GM21515 (cell line): Measurements from ENCODE around the gene MICAL3.
A peak's percentile ranks its signal among the peaks of the same experiment; 100 is the strongest.
"Not testable (repeated sequence)": the region's sequence is repeated elsewhere in the genome, so short reads cannot be mapped to it uniquely, and the experiment has no call there.

Source experiments
- ATAC-seq: cut with Tn5 transposase; IDR thresholded peaks from one replicate; pipeline ENCODE4 v1.9.1; 2021; ENCODE audit not compliant: unreplicated experiment

Gene MICAL3

DNA sequence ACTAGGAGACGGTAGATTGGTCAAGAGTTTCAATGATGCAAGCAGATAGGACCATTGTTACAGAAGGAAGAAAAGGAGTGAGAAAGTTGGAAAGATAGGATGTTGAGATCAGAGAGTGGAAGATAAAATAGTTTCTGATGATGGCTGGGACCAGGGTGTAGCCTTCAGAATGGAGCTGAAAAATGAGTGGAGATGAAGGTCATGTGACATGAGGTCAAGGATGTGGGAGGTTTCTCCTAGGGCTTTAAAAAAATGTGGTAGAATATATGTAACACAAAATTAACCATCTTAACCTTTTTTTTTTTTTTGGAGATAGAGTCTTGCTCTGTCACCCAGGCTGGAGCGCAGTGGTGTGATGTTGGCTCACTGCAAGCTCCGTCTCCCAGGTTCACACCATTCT lies 35.1 kb upstream of the MICAL3 start:
- no peak for ATAC-seq

GRCh38 chr22:18059094-18059417 lies 34.7 kb upstream of the MICAL3 start:
- no peak for ATAC-seq

DNA sequence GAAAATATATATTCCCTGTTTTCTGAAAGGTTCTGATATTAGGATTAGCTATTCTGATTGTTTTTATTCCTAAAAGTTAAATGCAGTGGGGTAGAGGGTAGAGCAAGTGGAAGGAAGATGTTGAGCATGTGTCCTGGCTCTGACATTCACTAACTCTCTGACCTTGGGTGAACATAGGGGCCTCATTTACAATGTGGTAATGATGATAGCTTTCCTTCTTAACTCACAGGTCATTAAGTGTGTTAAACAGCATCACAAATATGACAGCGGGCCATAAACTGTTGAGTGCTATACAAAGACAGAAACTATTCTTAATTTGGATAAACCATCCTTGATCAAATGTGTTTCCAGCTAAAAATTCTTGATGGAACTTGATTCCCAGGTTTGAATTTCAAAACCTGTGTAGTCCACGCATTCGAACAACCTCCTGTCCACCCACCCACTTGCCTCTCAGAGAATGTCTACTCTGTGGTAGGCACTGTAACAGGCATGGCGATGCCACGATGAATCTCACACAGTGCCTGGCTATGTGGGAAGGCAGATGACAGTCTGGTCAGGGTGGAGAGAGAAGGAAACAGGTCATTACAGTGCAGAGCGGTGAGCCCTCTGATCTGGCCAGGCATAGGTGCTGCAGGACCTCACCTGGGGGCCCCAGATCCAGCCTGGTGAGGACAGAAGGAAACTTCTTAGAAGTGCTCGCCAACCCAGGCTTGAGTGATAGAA lies 34.2 kb upstream of the MICAL3 start:
- no peak for ATAC-seq

GRCh38 chr22:18057568-18058209 lies 33.3 kb upstream of the MICAL3 start:
- ATAC-seq, result peak; percentile 57

GRCh38 chr22:18056807-18057474 lies 32.6 kb upstream of the MICAL3 start:
- ATAC-seq, result peak; percentile 54

- ATAC-seq, result no peak
These were observed 31.9 kb upstream of the MICAL3 start for GRCh38 chr22:18056161-18056666.

DNA sequence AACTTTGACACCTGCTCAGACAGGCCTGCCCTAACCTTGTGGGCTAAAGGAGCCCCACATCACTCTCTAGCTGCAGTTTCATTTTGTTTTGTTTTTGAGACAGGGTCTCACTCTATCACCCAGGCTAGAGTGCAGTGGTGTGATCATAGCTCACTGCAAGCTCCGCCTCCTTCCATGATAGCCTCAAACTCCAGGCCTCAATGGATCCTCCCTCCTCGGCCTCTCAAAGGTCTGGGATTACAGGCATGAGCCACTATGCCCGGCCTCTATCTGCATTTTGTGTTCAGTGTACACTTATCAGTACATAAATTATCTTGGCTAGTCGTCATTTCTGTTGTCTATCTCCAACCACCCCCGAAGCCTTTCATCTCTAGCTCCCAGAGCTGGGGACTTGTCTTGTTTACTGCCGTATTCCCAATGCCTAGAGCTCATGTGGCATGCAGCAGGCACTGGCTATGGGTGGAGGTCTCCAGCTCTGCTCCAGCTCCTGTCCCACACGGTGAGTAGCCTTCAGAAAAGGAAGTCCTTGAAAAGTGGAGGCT lies 31.3 kb upstream of the MICAL3 start:
- ATAC-seq, result no peak

DNA sequence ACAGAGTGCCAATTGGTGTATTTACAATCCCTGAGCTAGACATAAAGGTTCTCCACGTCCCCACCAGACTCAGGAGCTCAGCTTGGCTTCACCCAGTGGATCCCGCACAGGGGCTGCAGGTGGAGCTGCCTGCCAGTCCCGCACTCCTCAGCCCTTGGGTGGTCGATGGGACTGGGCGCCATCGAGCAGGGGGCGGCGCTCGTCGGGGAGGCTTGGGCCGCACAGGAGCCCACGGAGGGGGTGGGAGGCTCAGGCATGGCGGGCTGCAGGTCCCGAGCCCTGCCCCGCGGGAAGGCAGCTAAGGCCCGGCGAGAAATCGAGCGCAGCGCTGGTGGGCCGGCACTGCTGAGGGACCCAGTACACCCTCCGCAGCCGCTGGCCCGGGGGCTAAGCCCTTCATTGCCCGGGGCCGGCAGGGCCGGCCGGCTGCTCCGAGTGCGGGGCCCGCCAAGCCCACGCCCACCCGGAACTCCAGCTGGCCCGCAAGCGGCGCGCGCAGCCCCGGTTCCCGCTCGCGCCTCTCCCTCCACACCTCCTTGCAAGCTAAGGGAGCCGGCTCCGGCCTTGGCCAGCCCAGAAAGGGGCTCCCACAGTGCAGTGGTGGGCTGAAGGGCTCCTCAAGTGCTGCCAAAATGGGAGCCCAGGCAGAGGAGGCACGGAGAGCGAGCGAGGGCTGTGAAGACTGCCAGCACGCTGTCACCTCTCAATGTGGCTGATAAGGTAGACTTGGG lies 29.0 kb upstream of the MICAL3 start:
- not testable (repeated sequence) for ATAC-seq

GRCh38 chr22:18051113-18051512 lies 26.8 kb upstream of the MICAL3 start:
- not testable (repeated sequence) for ATAC-seq

- no peak for ATAC-seq
These were observed 25.7 kb upstream of the MICAL3 start for GRCh38 chr22:18050065-18050464.

- ATAC-seq, result no peak
These were observed 24.1 kb upstream of the MICAL3 start for GRCh38 chr22:18048441-18048898.

DNA sequence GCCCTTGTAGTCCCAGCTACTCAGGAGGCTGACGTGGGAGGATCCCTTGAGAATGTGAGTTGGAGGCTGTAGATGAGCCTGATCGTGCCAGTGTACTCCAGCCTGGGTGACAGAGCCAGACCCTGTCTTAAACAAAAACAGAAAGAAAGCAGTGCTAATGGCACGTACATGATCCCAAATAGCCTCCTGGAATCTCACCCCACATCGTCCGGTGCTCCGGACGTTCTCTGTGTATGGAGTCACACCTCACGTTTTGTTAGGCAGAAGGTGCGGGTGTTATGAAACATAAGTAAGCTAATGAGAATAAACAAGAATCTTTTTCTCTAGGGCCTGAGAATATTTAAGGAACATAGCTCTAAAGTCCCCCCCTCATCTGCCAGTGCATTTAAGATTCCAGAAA lies 23.7 kb upstream of the MICAL3 start:
- no peak for ATAC-seq

DNA sequence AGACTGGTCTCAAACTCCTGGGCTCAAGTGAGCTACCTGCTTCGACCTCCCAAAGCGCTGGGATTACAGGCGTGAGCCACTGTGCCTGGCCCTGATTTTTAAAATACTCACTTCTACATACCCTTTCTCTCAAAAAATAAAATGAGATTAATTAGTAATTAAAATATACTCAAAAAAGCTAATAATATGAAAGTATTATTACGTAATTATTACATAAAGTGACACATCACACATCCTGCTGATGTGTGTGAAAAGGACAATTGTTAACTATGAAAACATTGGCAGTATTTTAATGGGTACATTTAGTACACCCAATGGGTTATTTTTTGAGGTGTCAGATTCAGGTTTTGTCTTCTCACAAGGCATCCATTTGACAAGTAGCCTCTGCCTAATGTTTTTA lies 21.4 kb upstream of the MICAL3 start:
- no peak for ATAC-seq

GRCh38 chr22:18044548-18045271 lies 20.3 kb upstream of the MICAL3 start:
- ATAC-seq, result no peak

GRCh38 chr22:18042685-18043084 lies 18.3 kb upstream of the MICAL3 start:
- ATAC-seq, result no peak

- not testable (repeated sequence) for ATAC-seq
These were observed 16.5 kb upstream of the MICAL3 start for GRCh38 chr22:18040898-18041297.

DNA sequence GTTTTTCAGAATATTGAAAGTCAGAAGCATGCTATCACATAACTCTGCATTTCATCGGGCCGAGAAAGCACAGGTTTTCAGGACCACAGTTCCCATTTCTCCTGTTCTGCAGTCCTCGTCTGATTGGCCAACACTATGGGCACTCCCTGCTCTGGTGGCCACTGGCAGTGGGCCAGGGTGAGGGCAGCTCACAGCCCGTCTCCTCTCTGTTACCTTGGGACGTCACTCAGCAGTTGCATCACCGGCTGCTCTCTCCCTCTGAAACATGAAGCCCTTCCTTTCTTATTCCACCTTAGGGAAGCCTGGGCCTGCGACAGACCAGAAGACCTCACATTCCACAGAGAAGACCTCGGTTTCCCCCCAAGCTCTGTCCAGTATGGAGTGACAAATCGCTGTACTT lies 11.4 kb upstream of the MICAL3 start:
- ATAC-seq, result no peak

DNA sequence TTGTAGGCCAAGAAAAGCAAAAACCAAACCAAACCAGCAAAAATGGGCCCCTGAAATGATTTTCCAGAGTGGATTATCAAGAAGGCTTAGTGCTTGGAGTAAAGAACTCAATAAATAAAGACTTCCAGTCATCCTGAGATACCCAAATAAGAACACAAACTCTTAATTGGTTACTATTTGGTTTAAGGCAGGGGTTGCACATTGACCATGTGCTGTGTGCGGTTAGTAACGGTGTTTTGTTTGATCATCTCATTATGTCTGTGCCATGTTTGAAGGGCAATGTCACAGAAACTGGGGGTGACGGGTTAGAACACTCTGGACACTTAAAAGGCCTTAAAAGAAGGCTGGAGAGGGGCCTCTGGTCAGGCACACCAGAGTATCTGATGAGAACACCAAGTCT lies 9.7 kb upstream of the MICAL3 start:
- no peak for ATAC-seq

- ATAC-seq, result no peak
These were observed 9.0 kb upstream of the MICAL3 start for GRCh38 chr22:18033204-18033998.
